ENCODE results near the gene ACBD4. TPM values are rescaled to one million over a fixed set of nuclear protein-coding genes. Genes with fewer than 3 reads are reported as not detected.

ACBD4 gene
- polyA plus RNA-seq, 1 of the 3 experiments (the other 2 are of a cell fraction), result 15.8 TPM

DNA sequence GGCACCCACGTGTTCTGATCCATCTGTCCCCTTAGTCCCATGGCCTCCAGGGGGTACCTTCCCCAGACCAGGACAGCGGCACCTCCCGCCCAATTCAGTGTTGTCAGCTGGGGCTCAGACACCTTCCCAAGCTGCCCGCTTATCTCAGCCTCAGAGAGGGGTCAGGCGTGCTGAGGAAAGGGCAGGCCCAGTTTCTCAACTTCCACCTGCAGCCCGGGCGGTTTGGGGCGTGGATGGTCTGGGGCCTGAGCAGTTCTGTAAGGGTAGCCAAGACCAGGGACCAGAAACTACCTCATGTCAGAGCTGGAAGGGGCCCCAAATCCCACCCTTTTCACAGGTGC is 8.3 kb upstream of the ACBD4 start:
- Histone ChIP-seq H3K4me3 (ENCODE audit: low read depth in 2 of 2, low read length in 1 of 2) (no peak overlapping the region), H3K9me3 (no peaks in the 10 kb centered on the region), H2AFZ (ENCODE audit: low read depth) (no peak overlapping the region), H3K27me3 (ENCODE audit: insufficient read depth) (no peaks in the 10 kb centered on the region), H3K4me1 (ENCODE audit: control insufficient read depth in 1 of 2, insufficient read depth in 2 of 2, low read depth in 1 of 2, low read length in 1 of 2) (peaks cover 37 to 41% of the 10 kb centered on the region in 2 experiments; a peak in 3 of 4 replicates), H3F3A (replicated peaks; ENCODE audit: insufficient read depth) (peaks cover 20% of the 10 kb centered on the region), H3K27ac (ENCODE audit: low read depth in 2 of 2, low read length in 1 of 2) (peak overlapping the region; percentile 7 to 65), H3K36me3 (replicated peaks in 1 of 2; ENCODE audit: control insufficient read depth in 1 of 2, insufficient read depth in 2 of 2, low read length in 1 of 2) (peaks cover 0 to 7% of the 10 kb centered on the region in 2 experiments), H4K20me1 (ENCODE audit: insufficient read depth) (no peaks in the 10 kb centered on the region), H3K79me2 (ENCODE audit: insufficient read depth) (peaks cover 97% of the 10 kb centered on the region), H3K4me2 (peak overlapping the region; percentile 70), H3K9ac (0 out of 2 replicates have a peak overlapping the region, but pooled peaks have one; percentile 19), H3K9me2 (no peaks in the 10 kb centered on the region)
- WGBS (ENCODE audit: low lambda C conversion rate), result 83% methylated on average over 6 of the region's 8 CpGs
- DNase-seq, result no peak
- POLR2A ChIA-PET, result interaction anchor here (1.0 to 1.7 kb wide), 2 partner anchors 11 to 22 kb away, joined by 4 to 5 read pairs; partner anchors contain the start of gene HEXIM1
- TF ChIP-seq, protein P1, sequence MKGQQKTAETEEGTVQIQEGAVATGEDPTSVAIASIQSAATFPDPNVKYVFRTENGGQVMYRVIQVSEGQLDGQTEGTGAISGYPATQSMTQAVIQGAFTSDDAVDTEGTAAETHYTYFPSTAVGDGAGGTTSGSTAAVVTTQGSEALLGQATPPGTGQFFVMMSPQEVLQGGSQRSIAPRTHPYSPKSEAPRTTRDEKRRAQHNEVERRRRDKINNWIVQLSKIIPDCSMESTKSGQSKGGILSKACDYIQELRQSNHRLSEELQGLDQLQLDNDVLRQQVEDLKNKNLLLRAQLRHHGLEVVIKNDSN (IDR thresholded peaks at IDR 0.05; ENCODE audit: borderline replicate concordance, low read depth), result no peak
- TF ChIP-seq, protein P2, sequence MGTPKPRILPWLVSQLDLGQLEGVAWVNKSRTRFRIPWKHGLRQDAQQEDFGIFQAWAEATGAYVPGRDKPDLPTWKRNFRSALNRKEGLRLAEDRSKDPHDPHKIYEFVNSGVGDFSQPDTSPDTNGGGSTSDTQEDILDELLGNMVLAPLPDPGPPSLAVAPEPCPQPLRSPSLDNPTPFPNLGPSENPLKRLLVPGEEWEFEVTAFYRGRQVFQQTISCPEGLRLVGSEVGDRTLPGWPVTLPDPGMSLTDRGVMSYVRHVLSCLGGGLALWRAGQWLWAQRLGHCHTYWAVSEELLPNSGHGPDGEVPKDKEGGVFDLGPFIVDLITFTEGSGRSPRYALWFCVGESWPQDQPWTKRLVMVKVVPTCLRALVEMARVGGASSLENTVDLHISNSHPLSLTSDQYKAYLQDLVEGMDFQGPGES (IDR thresholded peaks at IDR 0.05; ENCODE audit: low read depth, low read length), result no peak
- TF ChIP-seq RAD21 (IDR thresholded peaks at IDR 0.05; ENCODE audit: low read length), result no peak
- TF ChIP-seq FOXM1 (IDR thresholded peaks at IDR 0.05; ENCODE audit: low read depth), result no peak
- TF ChIP-seq NRF1 (IDR thresholded peaks at IDR 0.05; ENCODE audit: low read depth, low read length), result no peak
- no peak for TF ChIP-seq RFX5 (IDR thresholded peaks at IDR 0.05; ENCODE audit: low read length)
- TF ChIP-seq, protein P3, sequence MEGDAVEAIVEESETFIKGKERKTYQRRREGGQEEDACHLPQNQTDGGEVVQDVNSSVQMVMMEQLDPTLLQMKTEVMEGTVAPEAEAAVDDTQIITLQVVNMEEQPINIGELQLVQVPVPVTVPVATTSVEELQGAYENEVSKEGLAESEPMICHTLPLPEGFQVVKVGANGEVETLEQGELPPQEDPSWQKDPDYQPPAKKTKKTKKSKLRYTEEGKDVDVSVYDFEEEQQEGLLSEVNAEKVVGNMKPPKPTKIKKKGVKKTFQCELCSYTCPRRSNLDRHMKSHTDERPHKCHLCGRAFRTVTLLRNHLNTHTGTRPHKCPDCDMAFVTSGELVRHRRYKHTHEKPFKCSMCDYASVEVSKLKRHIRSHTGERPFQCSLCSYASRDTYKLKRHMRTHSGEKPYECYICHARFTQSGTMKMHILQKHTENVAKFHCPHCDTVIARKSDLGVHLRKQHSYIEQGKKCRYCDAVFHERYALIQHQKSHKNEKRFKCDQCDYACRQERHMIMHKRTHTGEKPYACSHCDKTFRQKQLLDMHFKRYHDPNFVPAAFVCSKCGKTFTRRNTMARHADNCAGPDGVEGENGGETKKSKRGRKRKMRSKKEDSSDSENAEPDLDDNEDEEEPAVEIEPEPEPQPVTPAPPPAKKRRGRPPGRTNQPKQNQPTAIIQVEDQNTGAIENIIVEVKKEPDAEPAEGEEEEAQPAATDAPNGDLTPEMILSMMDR (IDR thresholded peaks at IDR 0.05), result no peak
- TF ChIP-seq SIN3A (IDR thresholded peaks at IDR 0.05; ENCODE audit: borderline replicate concordance, low read depth, low read length), result no peak
- TF ChIP-seq GATA2 (CRISPR knock-in tag; IDR thresholded peaks at IDR 0.05), result no peak
- TF ChIP-seq, protein P4, sequence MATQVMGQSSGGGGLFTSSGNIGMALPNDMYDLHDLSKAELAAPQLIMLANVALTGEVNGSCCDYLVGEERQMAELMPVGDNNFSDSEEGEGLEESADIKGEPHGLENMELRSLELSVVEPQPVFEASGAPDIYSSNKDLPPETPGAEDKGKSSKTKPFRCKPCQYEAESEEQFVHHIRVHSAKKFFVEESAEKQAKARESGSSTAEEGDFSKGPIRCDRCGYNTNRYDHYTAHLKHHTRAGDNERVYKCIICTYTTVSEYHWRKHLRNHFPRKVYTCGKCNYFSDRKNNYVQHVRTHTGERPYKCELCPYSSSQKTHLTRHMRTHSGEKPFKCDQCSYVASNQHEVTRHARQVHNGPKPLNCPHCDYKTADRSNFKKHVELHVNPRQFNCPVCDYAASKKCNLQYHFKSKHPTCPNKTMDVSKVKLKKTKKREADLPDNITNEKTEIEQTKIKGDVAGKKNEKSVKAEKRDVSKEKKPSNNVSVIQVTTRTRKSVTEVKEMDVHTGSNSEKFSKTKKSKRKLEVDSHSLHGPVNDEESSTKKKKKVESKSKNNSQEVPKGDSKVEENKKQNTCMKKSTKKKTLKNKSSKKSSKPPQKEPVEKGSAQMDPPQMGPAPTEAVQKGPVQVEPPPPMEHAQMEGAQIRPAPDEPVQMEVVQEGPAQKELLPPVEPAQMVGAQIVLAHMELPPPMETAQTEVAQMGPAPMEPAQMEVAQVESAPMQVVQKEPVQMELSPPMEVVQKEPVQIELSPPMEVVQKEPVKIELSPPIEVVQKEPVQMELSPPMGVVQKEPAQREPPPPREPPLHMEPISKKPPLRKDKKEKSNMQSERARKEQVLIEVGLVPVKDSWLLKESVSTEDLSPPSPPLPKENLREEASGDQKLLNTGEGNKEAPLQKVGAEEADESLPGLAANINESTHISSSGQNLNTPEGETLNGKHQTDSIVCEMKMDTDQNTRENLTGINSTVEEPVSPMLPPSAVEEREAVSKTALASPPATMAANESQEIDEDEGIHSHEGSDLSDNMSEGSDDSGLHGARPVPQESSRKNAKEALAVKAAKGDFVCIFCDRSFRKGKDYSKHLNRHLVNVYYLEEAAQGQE (IDR thresholded peaks at IDR 0.05; ENCODE audit: low read depth, low read length), result no peak
- no peak for TF ChIP-seq TCF12 (IDR thresholded peaks at IDR 0.05)
- no peak for TF ChIP-seq RXRA (IDR thresholded peaks at IDR 0.05; ENCODE audit: borderline replicate concordance, low read depth)
- no peak for TF ChIP-seq POLR2AphosphoS5 (IDR thresholded peaks at IDR 0.05; ENCODE audit: low read depth, low read length)
- TF ChIP-seq YY1 (IDR thresholded peaks at IDR 0.05; ENCODE audit: low read depth), result no peak
- TF ChIP-seq MEF2A (IDR thresholded peaks at IDR 0.05; ENCODE audit: borderline replicate concordance, low read depth), result no peak
- TF ChIP-seq, protein P5, sequence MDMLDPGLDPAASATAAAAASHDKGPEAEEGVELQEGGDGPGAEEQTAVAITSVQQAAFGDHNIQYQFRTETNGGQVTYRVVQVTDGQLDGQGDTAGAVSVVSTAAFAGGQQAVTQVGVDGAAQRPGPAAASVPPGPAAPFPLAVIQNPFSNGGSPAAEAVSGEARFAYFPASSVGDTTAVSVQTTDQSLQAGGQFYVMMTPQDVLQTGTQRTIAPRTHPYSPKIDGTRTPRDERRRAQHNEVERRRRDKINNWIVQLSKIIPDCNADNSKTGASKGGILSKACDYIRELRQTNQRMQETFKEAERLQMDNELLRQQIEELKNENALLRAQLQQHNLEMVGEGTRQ (IDR thresholded peaks at IDR 0.05; ENCODE audit: borderline replicate concordance, low read depth, low read length), result no peak
- CTCF ChIA-PET, result interaction anchor here (0.7 to 10.8 kb wide), 4 partner anchors 9 to 105 kb away, joined by 3 to 194 read pairs (median 87); no protein-coding TSS in a partner anchor

All from SK-N-SH (cell line).